Osteocyte (in vitro differentiated cells): Measurements from ENCODE around the gene CYP27B1. TPM values are rescaled to one million over a fixed set of nuclear protein-coding genes. Genes with fewer than 3 reads are reported as not detected.

Experiments
- DNase-seq: peaks from one replicate; pipeline ENCODE4 v3.0.0; 2021; ENCODE audit warnings: mixed read lengths; ENCODE audit not compliant: unreplicated experiment; ENCODE audit errors: extremely low spot score
- H3K27ac Mint-ChIP-seq: one replicate; pipeline ENCODE4 v1.8.0; 2021; ENCODE audit warnings: mild to moderate bottlenecking, mixed read lengths; ENCODE audit not compliant: unreplicated experiment
- H3K27me3 Mint-ChIP-seq: one replicate; pipeline ENCODE4 v1.8.0; 2021; ENCODE audit warnings: mixed read lengths; ENCODE audit not compliant: unreplicated experiment
- H3K36me3 Mint-ChIP-seq: one replicate; pipeline ENCODE4 v1.8.0; 2021; ENCODE audit warnings: mixed read lengths; ENCODE audit not compliant: unreplicated experiment
- H3K4me1 Mint-ChIP-seq: one replicate; pipeline ENCODE4 v1.8.0; 2021; ENCODE audit warnings: mixed read lengths; ENCODE audit not compliant: unreplicated experiment
- H3K4me3 Mint-ChIP-seq: one replicate; pipeline ENCODE4 v1.8.0; 2021; ENCODE audit warnings: mild to moderate bottlenecking, moderate library complexity, mixed read lengths; ENCODE audit not compliant: unreplicated experiment
- H3K9me3 Mint-ChIP-seq: one replicate; pipeline ENCODE4 v1.8.0; 2021; ENCODE audit warnings: mixed read lengths; ENCODE audit not compliant: unreplicated experiment
- CTCF ChIP-seq: fragments of 200-600 bp; sonication (generic); IDR thresholded peaks from 2 replicates; pipeline ENCODE4 v1.5.0; 2021; ENCODE audit warnings: antibody characterized with exemption, mild to moderate bottlenecking, moderate library complexity
- total RNA-seq: library from RNA; stranded (reverse); gene quantifications from 2 replicates; pipeline ENCODE4 v1.2.1, GENCODE V29; 2021

The CYP27B1 gene
- total RNA-seq, 1 donor from 2014 or later, result 1.7 TPM

GRCh38 chr12:57737467-57738460, 29.1 kb downstream of the CYP27B1 start:
- peaks cover 75% of the 10 kb centered on the region for H3K27me3 Mint-ChIP-seq
- H3K4me3 Mint-ChIP-seq, result peak overlapping the region; percentile 76
- no peaks in the 10 kb centered on the region for H3K9me3 Mint-ChIP-seq
- no peak for DNase-seq
- H3K4me1 Mint-ChIP-seq, result peaks cover 26% of the 10 kb centered on the region
- H3K36me3 Mint-ChIP-seq, result no peaks in the 10 kb centered on the region
- H3K27ac Mint-ChIP-seq, result no peak overlapping the region
- TF ChIP-seq CTCF, result peak; percentile 62

GRCh38 chr12:57736741-57737466, 30.0 kb downstream of the CYP27B1 start:
- Mint-ChIP-seq H3K9me3 (no peaks in the 10 kb centered on the region), H3K4me3 (peak overlapping the region; percentile 76), H3K27ac (no peak overlapping the region), H3K4me1 (peaks cover 26% of the 10 kb centered on the region), H3K27me3 (peaks cover 76% of the 10 kb centered on the region), H3K36me3 (no peaks in the 10 kb centered on the region)
- no peak for TF ChIP-seq CTCF
- DNase-seq, result no peak

GRCh38 chr12:57735952-57736740, 30.7 kb downstream of the CYP27B1 start:
- Mint-ChIP-seq H3K27me3 (peaks cover 73% of the 10 kb centered on the region), H3K36me3 (no peaks in the 10 kb centered on the region), H3K4me1 (peaks cover 26% of the 10 kb centered on the region), H3K9me3 (no peaks in the 10 kb centered on the region), H3K27ac (no peak overlapping the region), H3K4me3 (peak overlapping the region; percentile 76)
- DNase-seq, result no peak
- peak; percentile 57 for TF ChIP-seq CTCF

- Mint-ChIP-seq H3K27me3 (peaks cover 65% of the 10 kb centered on the region), H3K4me3 (peak overlapping the region; percentile 26), H3K4me1 (peaks cover 26% of the 10 kb centered on the region), H3K36me3 (no peaks in the 10 kb centered on the region), H3K9me3 (no peaks in the 10 kb centered on the region), H3K27ac (no peak overlapping the region)
- TF ChIP-seq CTCF, result no peak
- no peak for DNase-seq
Measured at GRCh38 chr12:57735198-57735855, 31.6 kb downstream of the CYP27B1 start.
